ENCODE measurements around the gene SPRN.

DNA sequence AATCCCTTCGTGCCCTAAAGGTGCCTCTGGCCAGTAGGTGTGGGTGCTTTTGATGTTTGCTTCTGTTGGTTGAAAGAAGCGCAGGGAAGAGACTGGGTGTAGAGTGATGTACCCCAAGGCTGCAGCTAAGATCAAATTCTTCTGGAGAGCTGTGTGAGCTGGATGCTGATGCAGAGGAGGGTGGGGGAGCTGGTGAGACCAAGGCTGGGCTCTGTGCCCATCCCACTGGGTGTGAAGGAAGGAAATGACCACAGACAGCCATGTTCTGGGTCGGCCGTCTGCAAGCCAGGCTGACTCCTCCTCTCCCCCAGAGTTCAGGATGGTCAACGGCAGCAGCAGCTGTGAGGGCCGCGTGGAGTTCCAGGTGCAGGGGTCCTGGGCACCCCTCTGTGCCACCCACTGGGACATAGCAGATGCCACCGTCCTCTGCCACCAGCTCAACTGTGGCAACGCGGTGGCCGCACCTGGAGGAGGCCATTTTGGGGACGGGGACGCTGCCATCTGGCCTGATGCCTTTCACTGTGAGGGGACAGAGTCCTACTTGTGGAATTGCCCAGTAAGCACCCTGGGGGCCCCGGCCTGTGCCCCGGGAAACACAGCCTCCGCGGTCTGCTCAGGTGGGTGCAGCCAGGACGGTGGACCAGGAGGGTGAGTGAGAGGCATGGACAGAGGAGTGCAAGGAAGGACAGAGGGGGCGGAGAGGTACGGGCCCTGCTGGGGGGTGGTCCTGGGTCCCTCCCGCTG lies 34.5 kb upstream of the SPRN start:
- TF ChIP-seq, protein P1, sequence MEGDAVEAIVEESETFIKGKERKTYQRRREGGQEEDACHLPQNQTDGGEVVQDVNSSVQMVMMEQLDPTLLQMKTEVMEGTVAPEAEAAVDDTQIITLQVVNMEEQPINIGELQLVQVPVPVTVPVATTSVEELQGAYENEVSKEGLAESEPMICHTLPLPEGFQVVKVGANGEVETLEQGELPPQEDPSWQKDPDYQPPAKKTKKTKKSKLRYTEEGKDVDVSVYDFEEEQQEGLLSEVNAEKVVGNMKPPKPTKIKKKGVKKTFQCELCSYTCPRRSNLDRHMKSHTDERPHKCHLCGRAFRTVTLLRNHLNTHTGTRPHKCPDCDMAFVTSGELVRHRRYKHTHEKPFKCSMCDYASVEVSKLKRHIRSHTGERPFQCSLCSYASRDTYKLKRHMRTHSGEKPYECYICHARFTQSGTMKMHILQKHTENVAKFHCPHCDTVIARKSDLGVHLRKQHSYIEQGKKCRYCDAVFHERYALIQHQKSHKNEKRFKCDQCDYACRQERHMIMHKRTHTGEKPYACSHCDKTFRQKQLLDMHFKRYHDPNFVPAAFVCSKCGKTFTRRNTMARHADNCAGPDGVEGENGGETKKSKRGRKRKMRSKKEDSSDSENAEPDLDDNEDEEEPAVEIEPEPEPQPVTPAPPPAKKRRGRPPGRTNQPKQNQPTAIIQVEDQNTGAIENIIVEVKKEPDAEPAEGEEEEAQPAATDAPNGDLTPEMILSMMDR (conservative IDR thresholded peaks at IDR 0.05; ENCODE audit: low read depth, low read length) = no peak
- TF ChIP-seq, protein P2, sequence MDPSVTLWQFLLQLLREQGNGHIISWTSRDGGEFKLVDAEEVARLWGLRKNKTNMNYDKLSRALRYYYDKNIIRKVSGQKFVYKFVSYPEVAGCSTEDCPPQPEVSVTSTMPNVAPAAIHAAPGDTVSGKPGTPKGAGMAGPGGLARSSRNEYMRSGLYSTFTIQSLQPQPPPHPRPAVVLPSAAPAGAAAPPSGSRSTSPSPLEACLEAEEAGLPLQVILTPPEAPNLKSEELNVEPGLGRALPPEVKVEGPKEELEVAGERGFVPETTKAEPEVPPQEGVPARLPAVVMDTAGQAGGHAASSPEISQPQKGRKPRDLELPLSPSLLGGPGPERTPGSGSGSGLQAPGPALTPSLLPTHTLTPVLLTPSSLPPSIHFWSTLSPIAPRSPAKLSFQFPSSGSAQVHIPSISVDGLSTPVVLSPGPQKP (IDR thresholded peaks at IDR 0.05; ENCODE audit: borderline replicate concordance, low read depth, low read length) = no peak
- TF ChIP-seq FOS (IDR thresholded peaks at IDR 0.05; ENCODE audit: low read depth, low read length) (no peak), RAD21 (IDR thresholded peaks at IDR 0.05; ENCODE audit: low read length) (no peak), RCOR1 (IDR thresholded peaks at IDR 0.05; ENCODE audit: insufficient replicate concordance, low read length) (no peak), SMC3 (IDR thresholded peaks at IDR 0.05; ENCODE audit: low read depth, low read length) (no peak), MXI1 (IDR thresholded peaks at IDR 0.05; ENCODE audit: borderline replicate concordance, low read depth, low read length) (no peak), POLR2A (IDR thresholded peaks at IDR 0.05; ENCODE audit: low read depth, low read length) (no peak), CHD1 (IDR thresholded peaks at IDR 0.05; ENCODE audit: low read depth, low read length) (no peak), RFX5 (IDR thresholded peaks at IDR 0.05; ENCODE audit: low read depth, low read length) (no peak), MAZ (IDR thresholded peaks at IDR 0.05; ENCODE audit: borderline replicate concordance, low read depth, low read length) (no peak), NFE2L2 (IDR thresholded peaks at IDR 0.05; ENCODE audit: low read depth, low read length) (no peak), CEBPB (IDR thresholded peaks at IDR 0.05; ENCODE audit: low read depth, low read length) (no peak)
- TF ChIP-seq, protein P3, sequence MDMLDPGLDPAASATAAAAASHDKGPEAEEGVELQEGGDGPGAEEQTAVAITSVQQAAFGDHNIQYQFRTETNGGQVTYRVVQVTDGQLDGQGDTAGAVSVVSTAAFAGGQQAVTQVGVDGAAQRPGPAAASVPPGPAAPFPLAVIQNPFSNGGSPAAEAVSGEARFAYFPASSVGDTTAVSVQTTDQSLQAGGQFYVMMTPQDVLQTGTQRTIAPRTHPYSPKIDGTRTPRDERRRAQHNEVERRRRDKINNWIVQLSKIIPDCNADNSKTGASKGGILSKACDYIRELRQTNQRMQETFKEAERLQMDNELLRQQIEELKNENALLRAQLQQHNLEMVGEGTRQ (IDR thresholded peaks at IDR 0.05; ENCODE audit: low read depth, low read length) = no peak

All from IMR-90 (cell line).